ENCODE results near the gene RAB31.
A peak's percentile ranks its signal among the peaks of the same experiment; 100 is the strongest.

The RAB31 gene

DNA sequence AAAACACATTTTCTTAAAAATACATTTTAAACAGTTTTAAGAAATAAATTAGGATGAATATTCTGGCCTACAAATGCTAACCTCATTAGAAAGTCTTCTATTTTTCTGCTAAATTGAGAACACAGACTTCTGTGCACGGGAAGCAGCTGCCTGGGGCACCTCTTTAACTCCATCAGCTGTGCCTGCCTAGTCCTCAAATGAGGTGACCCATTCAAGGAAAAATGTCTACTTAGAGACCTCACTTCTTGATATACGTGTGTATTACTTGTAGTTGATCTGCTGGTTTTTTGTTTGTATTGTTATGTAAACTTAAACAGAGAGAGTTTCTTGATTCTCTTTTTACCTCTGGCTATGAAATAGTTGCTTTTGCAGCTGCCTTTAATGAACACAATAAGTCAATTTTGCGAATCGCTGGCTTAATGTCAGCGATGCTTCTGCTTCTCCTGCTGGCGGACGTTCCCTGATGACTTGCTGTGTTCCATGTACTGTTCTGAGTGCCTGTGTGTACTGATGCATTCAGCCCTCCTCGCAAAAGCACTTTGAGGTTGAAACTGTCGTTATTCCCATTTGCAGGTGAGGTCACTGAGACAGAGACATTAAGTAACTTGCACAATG, 88.9 kb downstream of the RAB31 start:
- Histone ChIP-seq H3K27ac (no peak overlapping the region), H3K9ac (no peak overlapping the region), H3K9me3 (no peaks in the 10 kb centered on the region), H3K4me3 (no peak overlapping the region), H4K20me1 (no peaks in the 10 kb centered on the region), H3K4me1 (peaks cover 5% of the 10 kb centered on the region; the same call in 1 of the 2 replicates), H3K27me3 (no peaks in the 10 kb centered on the region), H3K36me3 (no peaks in the 10 kb centered on the region), H3K4me2 (no peak overlapping the region)
- no peak for TF ChIP-seq Cebpa-rat (IDR thresholded peaks at IDR 0.05)

DNA sequence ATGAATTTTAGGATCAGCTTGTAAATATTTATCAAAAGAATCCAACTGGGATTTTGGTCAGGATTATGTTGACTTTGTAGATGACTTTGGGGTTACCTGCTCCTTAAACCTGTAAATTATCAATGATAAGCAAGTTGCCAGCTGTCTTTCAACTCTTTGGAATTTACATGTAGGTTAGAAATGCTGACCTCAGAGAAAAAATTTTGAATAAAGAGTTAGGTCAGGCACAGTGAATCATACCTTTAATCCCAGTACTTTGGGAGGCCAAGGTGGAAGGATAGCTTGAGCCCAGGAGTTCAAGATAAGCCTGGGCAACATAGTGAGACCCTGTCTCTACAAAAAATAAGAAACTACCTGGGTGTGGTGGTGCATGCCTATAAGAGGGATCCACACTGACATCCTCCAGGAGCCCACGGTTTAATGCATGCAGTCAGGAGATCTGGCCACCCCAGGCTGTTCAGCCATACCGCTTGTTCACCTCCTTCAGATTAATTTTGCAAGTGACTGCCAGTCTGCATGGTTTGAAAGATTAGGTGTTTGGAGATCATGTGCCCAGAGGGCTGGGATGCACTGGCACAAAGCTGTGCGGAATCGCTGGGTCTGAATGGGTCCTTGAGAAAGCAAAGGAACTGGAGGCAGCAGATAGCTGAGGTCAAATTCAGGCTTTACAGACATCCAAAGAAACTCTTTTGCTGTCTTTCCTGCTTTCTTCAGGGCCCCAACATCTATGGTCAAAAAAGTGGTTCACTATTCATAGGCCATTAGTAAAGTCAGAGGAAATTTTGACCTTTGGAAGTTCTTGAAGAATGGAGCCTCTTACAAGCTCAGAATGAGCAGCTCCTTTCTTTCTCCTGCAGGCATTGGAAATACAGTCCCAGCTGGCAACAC, 94.3 kb downstream of the RAB31 start:
- Histone ChIP-seq H4K20me1 (no peaks in the 10 kb centered on the region), H3K27me3 (no peaks in the 10 kb centered on the region), H3K36me3 (no peaks in the 10 kb centered on the region), H3K9ac (no peak overlapping the region), H3K9me3 (peaks cover 4% of the 10 kb centered on the region; the same call in 1 of the 2 replicates), H3K4me1 (peaks cover 12% of the 10 kb centered on the region), H3K4me3 (no peak overlapping the region), H3K4me2 (no peak overlapping the region), H3K27ac (no peak overlapping the region)
- no peak for TF ChIP-seq Cebpa-rat (IDR thresholded peaks at IDR 0.05)

GRCh38 chr18:9803063-9803697, 95.1 kb downstream of the RAB31 start:
- Histone ChIP-seq H3K4me3 (no peak overlapping the region), H3K27ac (no peak overlapping the region), H3K36me3 (no peaks in the 10 kb centered on the region), H3K4me2 (no peak overlapping the region), H3K9ac (no peak overlapping the region), H4K20me1 (no peaks in the 10 kb centered on the region), H3K4me1 (peaks cover 12% of the 10 kb centered on the region), H3K27me3 (no peaks in the 10 kb centered on the region), H3K9me3 (peaks cover 4% of the 10 kb centered on the region; the same call in 1 of the 2 replicates)
- no peak for TF ChIP-seq Cebpa-rat (IDR thresholded peaks at IDR 0.05)

- H4K20me1 ChIP-seq, result no peaks in the 10 kb centered on the region
- peaks cover 12% of the 10 kb centered on the region for H3K4me1 ChIP-seq
- H3K9ac ChIP-seq, result no peak overlapping the region
- H3K27ac ChIP-seq, result no peak overlapping the region
- TF ChIP-seq Cebpa-rat (IDR thresholded peaks at IDR 0.05), result no peak
- no peaks in the 10 kb centered on the region for H3K36me3 ChIP-seq
- no peaks in the 10 kb centered on the region for H3K27me3 ChIP-seq
- H3K9me3 ChIP-seq, result peaks cover 4% of the 10 kb centered on the region; the same call in 1 of the 2 replicates
- peak overlapping the region; percentile 40 for H3K4me2 ChIP-seq
- H3K4me3 ChIP-seq, result no peak overlapping the region
Measured at GRCh38 chr18:9803698-9804516, 95.8 kb downstream of the RAB31 start.

DNA sequence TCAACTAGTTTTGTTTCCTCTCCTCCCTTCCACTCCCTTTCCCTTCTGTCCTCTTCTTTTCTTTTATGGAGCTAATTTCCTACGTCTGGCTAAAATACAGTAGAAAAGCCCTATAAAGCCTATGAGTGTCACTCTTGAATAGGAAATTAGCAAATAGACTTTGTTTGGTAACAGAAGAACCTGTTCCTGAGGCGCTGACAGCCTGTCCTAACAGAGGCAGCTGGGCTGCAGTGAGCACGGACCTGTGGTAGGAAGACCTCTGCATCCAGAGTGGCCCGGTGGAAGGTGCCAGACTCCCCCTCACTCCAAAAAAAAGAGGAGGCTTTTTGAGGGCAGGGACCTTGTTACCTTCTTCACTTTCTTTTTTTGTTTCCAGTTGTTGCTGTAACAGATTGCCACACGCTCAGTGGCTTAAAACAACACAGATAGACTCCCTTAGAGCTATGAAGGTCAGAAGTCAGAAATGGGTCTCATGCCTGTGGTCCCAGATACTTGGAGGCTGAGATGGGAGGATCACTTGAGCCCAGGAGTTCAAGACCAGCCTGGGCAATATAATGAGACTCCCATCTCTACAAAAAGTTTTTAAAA, 96.5 kb downstream of the RAB31 start:
- Histone ChIP-seq H3K9me3 (peaks cover 4% of the 10 kb centered on the region; the same call in 1 of the 2 replicates), H3K4me1 (peaks cover 12% of the 10 kb centered on the region), H3K27ac (no peak overlapping the region), H4K20me1 (no peaks in the 10 kb centered on the region), H3K4me2 (peak overlapping the region; percentile 40), H3K9ac (no peak overlapping the region), H3K36me3 (no peaks in the 10 kb centered on the region), H3K27me3 (no peaks in the 10 kb centered on the region), H3K4me3 (no peak overlapping the region)
- TF ChIP-seq Cebpa-rat (IDR thresholded peaks at IDR 0.05), result no peak

DNA sequence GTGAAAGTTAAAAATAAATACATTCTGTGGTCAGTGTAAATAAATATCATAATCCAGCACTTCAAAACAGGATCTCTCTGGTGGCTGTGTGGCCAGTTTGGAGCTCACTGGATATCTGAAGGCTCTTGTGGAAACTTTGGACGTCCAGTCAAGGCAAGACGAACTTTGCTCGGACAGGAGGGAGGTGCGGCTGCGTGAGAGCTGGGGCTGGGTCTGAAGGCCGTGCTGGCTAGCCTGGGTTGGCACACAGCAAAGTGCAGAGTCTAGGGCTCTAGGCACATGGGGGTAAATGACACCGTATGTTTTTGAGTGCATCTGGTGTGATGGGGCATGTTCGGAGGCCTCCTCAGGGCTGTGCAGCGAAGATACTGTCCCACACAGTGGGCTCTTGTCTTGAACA, 98.8 kb downstream of the RAB31 start:
- Histone ChIP-seq H3K4me3 (no peak overlapping the region), H3K36me3 (no peaks in the 10 kb centered on the region), H3K27ac (no peak overlapping the region), H3K9me3 (peaks cover 4% of the 10 kb centered on the region; the same call in 1 of the 2 replicates), H3K27me3 (no peaks in the 10 kb centered on the region), H4K20me1 (no peaks in the 10 kb centered on the region), H3K9ac (no peak overlapping the region), H3K4me1 (peaks cover 12% of the 10 kb centered on the region), H3K4me2 (no peak overlapping the region)
- no peak for TF ChIP-seq Cebpa-rat (IDR thresholded peaks at IDR 0.05)

DNA sequence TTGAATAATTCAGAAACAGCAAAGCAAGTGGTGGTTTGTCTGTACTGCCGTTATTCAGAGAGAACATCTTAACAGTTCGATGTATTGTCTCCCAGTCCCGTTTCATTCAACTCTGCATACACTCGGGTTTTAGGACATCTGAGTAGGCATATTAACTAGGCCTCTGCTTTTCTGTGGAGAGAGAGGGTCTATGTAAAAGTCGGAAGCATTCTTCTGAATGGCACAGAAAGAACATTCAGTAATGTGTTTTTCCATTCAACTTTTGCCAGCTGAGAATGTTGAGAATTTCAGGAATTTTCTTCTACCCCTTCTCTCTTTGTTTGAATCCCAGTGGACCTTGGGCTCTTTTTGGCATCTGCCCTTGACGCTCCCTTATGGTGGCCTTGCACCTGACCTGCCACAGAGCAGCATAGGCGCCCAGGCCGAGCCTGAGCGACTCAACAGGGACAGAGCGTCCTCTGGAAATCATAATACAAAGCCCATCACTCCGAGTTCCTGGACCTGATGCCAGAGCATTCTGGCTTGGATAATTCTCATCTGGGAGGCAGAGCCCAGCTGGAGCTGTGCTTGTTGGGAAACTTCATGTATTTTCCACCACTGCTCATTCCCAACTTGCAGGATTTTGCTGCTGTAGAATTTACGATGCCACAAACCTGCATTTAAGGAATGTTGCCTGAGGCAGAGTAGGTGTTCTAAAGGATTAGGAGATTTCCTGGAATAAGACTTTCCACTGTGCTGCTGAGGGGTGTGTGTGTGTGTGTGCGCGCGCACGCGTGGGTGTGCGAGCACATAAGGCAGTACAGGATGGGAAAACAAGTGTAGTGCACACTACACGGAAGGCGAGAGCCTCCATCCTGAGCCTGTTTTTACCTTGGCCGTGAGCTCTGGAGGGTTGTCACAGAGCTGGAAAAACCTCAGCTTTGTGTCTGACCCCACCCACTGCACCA, 100.5 kb downstream of the RAB31 start:
- Histone ChIP-seq H3K36me3 (no peaks in the 10 kb centered on the region), H3K4me3 (no peak overlapping the region), H3K9ac (no peak overlapping the region), H4K20me1 (no peaks in the 10 kb centered on the region), H3K27me3 (no peaks in the 10 kb centered on the region), H3K4me1 (peaks cover 11% of the 10 kb centered on the region), H3K9me3 (peaks cover 4% of the 10 kb centered on the region; the same call in 1 of the 2 replicates), H3K4me2 (no peak overlapping the region), H3K27ac (no peak overlapping the region)
- no peak for TF ChIP-seq Cebpa-rat (IDR thresholded peaks at IDR 0.05)

GRCh38 chr18:9809697-9810096, 101.6 kb downstream of the RAB31 start:
- Histone ChIP-seq H3K27me3 (no peaks in the 10 kb centered on the region), H4K20me1 (no peaks in the 10 kb centered on the region), H3K9ac (no peak overlapping the region), H3K4me1 (0 out of 2 replicates have a peak, but pooled peaks cover under 1% of the 10 kb centered on the region), H3K27ac (no peak overlapping the region), H3K4me2 (no peak overlapping the region), H3K4me3 (no peak overlapping the region), H3K36me3 (no peaks in the 10 kb centered on the region), H3K9me3 (peaks cover 4% of the 10 kb centered on the region; the same call in 1 of the 2 replicates)
- no peak for TF ChIP-seq Cebpa-rat (IDR thresholded peaks at IDR 0.05)
